ENCODE data around the gene EID1. TPM values are rescaled to one million over a fixed set of nuclear protein-coding genes. Genes with fewer than 3 reads are reported as not detected.
"Not testable (repeated sequence)": the region's sequence is repeated elsewhere in the genome, so short reads cannot be mapped to it uniquely, and the experiment has no call there.

The EID1 gene
- total RNA-seq, 4 donors from 2014 or later: 250 to 391 (median 334) TPM

DNA sequence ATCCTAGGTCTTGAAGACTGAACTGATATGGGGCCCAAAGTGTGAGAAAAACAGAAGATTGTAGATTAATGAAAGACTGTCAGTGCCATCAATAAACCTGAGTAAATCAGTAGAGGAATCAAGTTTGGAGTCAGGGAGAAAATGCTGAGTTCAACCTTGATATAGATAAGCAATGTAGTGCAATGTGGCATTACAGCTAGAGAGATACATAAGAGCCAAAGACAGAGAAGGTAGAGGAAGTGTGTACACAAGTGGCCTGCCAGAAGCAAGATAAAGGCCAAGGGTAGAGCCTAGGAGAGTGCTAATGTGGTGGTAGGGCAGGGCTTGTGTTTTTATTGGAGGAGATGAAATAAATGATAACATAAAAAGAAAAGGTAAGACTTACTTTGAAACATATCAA lies 26.0 kb upstream of the EID1 start:
- TF ChIP-seq POLR2A (IDR thresholded peaks at IDR 0.05; ENCODE audit: low read depth) (no peak), POLR2AphosphoS5 (IDR thresholded peaks at IDR 0.05) (no peak), EP300 (IDR thresholded peaks at IDR 0.05) (no peak)
- TF ChIP-seq, protein P1, sequence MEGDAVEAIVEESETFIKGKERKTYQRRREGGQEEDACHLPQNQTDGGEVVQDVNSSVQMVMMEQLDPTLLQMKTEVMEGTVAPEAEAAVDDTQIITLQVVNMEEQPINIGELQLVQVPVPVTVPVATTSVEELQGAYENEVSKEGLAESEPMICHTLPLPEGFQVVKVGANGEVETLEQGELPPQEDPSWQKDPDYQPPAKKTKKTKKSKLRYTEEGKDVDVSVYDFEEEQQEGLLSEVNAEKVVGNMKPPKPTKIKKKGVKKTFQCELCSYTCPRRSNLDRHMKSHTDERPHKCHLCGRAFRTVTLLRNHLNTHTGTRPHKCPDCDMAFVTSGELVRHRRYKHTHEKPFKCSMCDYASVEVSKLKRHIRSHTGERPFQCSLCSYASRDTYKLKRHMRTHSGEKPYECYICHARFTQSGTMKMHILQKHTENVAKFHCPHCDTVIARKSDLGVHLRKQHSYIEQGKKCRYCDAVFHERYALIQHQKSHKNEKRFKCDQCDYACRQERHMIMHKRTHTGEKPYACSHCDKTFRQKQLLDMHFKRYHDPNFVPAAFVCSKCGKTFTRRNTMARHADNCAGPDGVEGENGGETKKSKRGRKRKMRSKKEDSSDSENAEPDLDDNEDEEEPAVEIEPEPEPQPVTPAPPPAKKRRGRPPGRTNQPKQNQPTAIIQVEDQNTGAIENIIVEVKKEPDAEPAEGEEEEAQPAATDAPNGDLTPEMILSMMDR (IDR thresholded peaks at IDR 0.05): no peak
- intact Hi-C loops (cut with DNase I): no loop called here
- Histone ChIP-seq H3K4me1 (peaks cover 4 to 20% (median 17%) of the 10 kb centered on the region in 4 donors), H3K4me3 (no peak overlapping the region), H3K27ac (replicated peaks in 1 of 4) (no peak overlapping the region), H3K9me3 (no peaks in the 10 kb centered on the region), H3K27me3 (no peaks in the 10 kb centered on the region), H3K36me3 (no peaks in the 10 kb centered on the region)
- no peak for DNase-seq (ENCODE audit: extremely low spot score)

DNA sequence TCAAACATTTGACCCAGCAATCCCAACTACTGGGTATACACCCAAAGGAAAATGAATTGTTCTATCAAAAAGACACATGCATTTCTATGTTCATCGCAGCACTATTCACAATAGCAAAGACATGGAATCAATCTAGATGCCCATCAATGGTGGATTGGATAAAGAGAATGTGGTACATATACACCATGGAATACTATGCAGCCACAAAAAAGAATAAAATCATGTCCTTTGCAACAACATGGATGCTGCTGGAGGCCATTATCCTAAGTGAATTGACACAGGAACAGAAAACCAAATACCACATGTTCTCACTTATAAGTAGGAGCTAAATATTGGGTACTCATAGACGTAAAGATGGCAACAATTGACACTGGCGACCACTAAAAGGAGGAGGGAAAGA lies 23.5 kb upstream of the EID1 start:
- H3K36me3 ChIP-seq; H3K9me3 ChIP-seq; DNase-seq (ENCODE audit: extremely low spot score); intact Hi-C loops (cut with DNase I); H3K27me3 ChIP-seq; H3K4me3 ChIP-seq; H3K27ac ChIP-seq (replicated peaks in 1 of 4): not testable (repeated sequence)
- peaks cover 4 to 26% (median 18%) of the 10 kb centered on the region in 4 donors for H3K4me1 ChIP-seq
- WGBS: 98% methylated on average over 3 of the region's 3 CpGs

DNA sequence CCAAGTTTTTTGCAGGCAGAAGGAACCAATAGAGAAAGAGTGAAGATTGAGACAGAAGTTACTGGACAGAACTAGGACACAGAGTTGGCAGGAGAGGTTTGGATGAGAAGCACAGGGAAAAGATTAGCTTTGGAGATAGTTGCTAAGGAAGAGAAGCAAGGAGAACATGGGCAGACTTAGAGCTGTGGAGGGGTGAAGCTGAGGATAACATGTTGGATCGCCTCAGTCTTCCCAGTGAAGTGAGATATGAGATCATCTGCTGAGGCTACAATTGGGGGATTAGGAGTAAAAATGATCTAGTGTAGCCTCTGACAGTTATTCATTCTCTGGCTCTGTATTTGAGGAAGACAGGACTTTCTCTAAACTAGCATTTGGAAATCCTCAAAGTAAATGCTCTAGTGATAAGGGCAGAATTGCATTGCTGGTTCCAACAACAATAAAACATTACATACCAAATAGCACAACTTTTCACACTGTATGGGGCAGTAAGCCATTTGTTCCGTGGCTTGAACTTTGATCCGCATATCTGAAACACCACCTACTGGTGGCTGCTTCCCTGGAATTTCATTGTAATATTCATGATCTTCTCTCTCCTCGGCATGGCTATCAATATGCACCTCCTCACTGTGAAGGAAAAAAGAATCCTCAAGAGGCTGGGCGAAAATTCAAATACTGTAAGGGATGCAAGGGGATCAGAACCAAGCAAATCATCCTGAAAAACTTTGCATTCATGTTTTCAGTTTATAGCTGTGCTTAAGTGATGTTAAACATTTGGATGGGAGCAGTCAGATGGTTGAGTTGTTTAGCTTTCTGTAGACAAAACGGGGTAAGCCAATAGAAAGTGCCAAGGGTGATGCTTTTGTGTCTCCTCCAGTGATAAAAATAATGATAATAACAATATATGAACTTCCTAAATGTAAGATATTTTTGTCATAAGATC lies 22.2 kb upstream of the EID1 start:
- no peaks in the 10 kb centered on the region for H3K27me3 ChIP-seq
- no peak for DNase-seq (ENCODE audit: extremely low spot score)

DNA sequence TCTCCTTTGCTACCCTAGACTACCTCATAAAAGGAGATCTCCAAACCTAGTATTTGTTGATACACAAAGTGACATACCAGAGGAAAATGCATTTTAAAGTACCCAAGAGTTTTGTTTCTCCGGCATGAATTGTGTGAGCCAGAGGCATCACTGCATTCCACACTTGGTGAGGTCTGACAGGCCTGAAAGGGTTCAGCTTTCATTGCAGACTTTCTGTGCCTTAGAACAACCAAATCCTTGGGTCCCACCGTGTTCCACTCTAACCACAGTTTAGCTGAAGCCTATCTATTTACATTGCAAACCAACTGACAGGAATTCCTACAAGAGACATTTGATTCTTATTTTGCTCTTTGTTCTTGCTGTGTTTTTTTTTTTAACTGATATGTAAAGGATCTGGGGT lies 21.0 kb upstream of the EID1 start:
- H3K27me3 ChIP-seq: no peaks in the 10 kb centered on the region
- TF ChIP-seq POLR2A (IDR thresholded peaks at IDR 0.05; ENCODE audit: low read depth) (no peak), POLR2AphosphoS5 (IDR thresholded peaks at IDR 0.05) (no peak), EP300 (IDR thresholded peaks at IDR 0.05) (no peak)
- TF ChIP-seq, protein P1 (IDR thresholded peaks at IDR 0.05): no peak
- intact Hi-C loops (cut with DNase I): no loop called here
- no peaks in the 10 kb centered on the region for H3K36me3 ChIP-seq
- H3K9me3 ChIP-seq: no peaks in the 10 kb centered on the region
- H3K27ac ChIP-seq (replicated peaks in 1 of 4): peak overlapping the region in 3 of 4 donors; percentile 7 to 23 (median 16)
- no peak overlapping the region for H3K4me3 ChIP-seq
- DNase-seq (ENCODE audit: extremely low spot score): no peak
- 33% methylated on average over 2 of the region's 2 CpGs for WGBS
- peaks cover 4 to 26% (median 18%) of the 10 kb centered on the region in 4 donors for H3K4me1 ChIP-seq

More for the DNA sequence above, 22.2 kb upstream of the EID1 start:
- WGBS: 24% methylated on average over 6 of the region's 6 CpGs
- Histone ChIP-seq H3K4me1 (peaks cover 4 to 26% (median 18%) of the 10 kb centered on the region in 4 donors), H3K36me3 (no peaks in the 10 kb centered on the region), H3K9me3 (no peaks in the 10 kb centered on the region), H3K27ac (replicated peaks in 1 of 4) (peak overlapping the region in 3 of 4 donors; percentile 32 to 37 (median 37)), H3K4me3 (no peak overlapping the region)
- intact Hi-C loops (cut with DNase I): no loop called here
- TF ChIP-seq, protein P1 (IDR thresholded peaks at IDR 0.05): peak; percentile 38 to 58 (median 44)
- TF ChIP-seq POLR2AphosphoS5 (IDR thresholded peaks at IDR 0.05) (no peak), POLR2A (IDR thresholded peaks at IDR 0.05; ENCODE audit: low read depth) (no peak)

DNA sequence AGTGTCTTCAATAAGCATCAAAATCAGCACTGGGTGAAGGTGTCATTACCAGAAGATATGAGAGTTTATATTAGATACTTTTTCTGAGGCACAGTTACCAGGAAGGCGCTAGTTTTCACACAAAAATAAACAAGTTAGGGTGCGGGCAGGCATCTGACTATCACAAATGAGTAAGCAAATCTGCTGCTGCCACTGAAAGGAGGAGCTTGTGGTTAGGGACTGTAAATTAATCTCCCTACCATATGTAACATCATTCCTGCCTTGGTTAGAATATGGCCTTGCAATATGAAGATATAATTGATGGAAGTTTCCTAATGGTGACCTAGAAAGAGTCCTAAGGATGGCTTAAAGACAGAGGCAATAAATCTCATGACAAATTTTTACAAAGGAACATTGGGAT lies 19.5 kb upstream of the EID1 start:
- no peak for DNase-seq (ENCODE audit: extremely low spot score)
- peaks cover 4 to 26% (median 18%) of the 10 kb centered on the region in 4 donors for H3K4me1 ChIP-seq
- H3K36me3 ChIP-seq: no peaks in the 10 kb centered on the region
- intact Hi-C loops (cut with DNase I): no loop called here
- H3K4me3 ChIP-seq: no peak overlapping the region
- H3K27me3 ChIP-seq: no peaks in the 10 kb centered on the region
- 75% methylated on average over 2 of the region's 2 CpGs for WGBS
- H3K27ac ChIP-seq (replicated peaks in 1 of 4): no peak overlapping the region
- no peaks in the 10 kb centered on the region for H3K9me3 ChIP-seq
- TF ChIP-seq POLR2A (IDR thresholded peaks at IDR 0.05; ENCODE audit: low read depth): no peak
- TF ChIP-seq, protein P1 (IDR thresholded peaks at IDR 0.05): no peak
- no peak for TF ChIP-seq POLR2AphosphoS5 (IDR thresholded peaks at IDR 0.05)
- TF ChIP-seq EP300 (IDR thresholded peaks at IDR 0.05): no peak

Measured in esophagus muscularis mucosa (tissue), 4 donors.